Skeletal muscle cell (primary cell): ENCODE results near the gene TCF25.
"Not testable (repeated sequence)": the region's sequence is repeated elsewhere in the genome, so short reads cannot be mapped to it uniquely, and the experiment has no call there.

Source experiments
- DNase-seq: peaks from one replicate; pipeline ENCODE4 v3.0.0-alpha.2; 2010; ENCODE audit warnings: low read depth
- H3K4me3 ChIP-seq: 2 replicates; pipeline ENCODE4 v1.5.1; 2011; ENCODE audit warnings: low read depth, mild to moderate bottlenecking, control low read depth, low read length, moderate library complexity

Gene TCF25

DNA sequence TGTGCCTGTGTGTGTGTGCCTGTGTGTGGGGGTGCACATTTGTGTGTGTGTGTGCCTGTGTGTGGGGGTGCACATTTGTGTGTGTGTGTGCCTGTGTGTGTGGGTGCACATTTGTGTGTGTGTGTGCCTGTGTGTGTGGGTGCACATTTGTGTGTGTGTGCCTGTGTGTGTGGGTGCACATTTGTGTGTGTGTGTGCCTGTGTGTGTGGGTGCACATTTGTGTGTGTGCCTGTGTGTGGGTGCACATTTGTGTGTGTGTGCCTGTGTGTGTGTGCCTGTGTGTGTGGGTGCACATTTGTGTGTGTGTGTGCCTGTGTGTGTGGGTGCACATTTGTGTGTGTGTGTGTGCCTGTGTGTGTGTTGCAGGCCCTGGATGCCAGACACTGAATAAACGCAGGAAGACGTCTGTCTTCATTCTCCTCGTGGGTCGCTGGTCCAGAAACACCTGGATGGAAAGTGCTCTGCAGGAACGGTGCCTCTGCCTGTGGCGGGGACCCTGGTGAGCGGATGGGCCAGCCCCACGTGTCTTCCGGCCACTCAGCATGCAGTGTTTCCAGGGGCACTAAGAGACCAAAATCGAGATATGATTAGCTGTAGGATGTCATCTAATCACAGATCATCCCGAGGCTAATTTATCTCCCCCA is 41.4 kb downstream of the TCF25 start:
- H3K4me3 ChIP-seq, DNase-seq: not testable (repeated sequence)

DNA sequence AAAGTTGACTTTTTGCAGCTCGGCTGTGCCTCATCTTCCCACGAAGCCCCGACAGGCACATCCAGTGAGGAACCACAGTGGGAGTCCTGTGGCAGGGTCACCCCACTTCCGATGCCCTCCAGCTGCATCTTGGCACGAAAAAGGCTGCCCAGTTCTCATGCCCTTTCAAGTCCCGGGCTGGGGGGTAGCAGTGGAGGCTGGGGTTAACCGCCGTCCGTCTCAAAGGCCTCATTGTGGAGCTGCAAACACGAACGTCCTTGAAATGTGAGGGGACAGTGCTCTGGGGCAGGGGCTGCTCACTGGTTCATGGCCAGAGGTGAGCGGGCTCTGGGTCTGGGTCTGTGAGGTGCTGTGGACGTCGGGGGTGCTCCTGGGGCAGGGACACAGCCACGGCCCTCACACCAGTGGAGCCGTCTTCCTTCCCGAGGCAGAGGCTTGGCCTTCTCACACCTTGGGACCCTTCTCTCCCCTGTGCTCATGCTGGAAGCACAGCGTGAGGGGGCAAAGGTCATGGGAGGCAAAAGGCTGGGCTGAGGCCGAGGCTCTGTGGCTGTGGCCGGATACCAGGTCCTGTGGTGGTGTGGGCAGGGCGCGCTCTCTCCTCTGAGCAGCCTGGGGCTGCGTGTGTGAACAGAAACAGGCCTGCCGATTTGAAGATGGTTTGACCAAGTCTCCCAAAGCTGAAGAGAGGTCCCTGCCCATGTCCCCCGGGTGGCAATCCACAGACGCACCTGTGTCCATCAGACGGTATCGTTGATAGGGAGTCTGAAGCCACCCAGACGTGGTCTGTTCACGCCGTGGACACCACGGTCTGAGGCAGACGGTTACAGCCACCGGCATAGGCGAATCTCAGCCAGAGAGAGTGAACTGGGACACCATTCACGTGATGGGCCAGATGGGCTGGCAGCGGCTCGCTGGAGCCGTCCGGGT is 42.2 kb downstream of the TCF25 start:
- no peak for DNase-seq

DNA sequence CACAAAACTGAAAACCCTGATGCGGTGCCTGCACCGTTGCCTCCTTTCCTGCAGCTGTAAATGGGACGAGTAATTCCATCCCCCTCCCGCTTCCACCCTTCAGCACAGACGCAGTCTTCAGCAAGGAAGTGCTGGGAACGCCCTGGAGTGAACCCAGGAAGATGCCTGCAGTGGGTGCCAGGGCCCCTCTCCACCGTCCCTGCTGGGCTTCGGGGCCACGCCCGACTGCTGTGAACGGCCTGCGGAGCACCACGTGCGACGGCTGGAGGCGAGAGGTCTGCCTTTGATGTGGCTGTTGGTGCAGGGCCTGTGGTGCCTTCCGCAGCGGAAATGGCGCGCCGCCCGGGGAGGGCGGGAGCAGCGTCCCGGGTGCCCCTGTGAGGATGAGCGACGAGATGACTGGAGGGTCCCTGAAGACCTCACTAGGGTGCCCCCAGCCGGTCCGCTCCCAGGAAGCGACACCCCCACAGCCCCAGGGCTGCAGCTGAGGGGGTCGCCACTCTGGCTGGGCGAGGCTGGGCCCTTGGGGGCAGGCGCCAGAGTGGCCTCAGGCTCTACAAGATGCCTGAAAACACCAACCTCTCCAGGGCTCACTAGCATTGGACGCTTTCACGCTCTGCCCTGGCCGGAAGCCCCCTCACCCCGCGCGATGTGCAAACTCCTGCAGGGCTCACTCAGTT is 44.5 kb downstream of the TCF25 start:
- H3K4me3 ChIP-seq, result peak overlapping the region; percentile 48
- peak; percentile 78 for DNase-seq

More for the DNA sequence above, 42.2 kb downstream of the TCF25 start:
- H3K4me3 ChIP-seq, result no peak overlapping the region

DNA sequence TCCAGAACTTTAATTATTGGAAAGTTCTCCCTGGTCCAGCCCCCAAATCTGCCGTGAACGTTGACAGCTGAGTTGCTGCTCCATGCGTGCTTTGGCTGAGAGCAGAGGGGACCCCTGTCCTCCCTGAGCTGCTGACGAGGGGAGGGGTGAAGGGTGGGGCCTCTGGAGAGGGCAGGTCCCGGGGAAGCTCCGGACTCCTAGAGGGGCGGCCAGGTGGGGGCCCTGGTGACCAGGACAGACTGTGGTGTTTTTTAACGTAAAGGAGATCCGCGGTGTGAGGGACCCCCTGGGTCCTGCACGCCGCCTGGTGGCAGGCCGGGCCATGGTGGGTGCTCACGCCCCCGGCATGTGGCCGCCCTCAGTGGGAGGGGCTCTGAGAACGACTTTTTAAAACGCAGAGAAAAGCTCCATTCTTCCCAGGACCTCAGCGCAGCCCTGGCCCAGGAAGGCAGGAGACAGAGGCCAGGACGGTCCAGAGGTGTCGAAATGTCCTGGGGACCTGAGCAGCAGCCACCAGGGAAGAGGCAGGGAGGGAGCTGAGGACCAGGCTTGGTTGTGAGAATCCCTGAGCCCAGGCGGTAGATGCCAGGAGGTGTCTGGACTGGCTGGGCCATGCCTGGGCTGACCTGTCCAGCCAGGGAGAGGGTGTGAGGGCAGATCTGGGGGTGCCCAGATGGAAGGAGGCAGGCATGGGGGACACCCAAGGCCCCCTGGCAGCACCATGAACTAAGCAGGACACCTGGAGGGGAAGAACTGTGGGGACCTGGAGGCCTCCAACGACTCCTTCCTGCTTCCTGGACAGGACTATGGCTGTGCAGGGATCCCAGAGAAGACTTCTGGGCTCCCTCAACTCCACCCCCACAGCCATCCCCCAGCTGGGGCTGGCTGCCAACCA is 45.3 kb downstream of the TCF25 start, which contains the start of gene MC1R:
TSS of gene MC1R (plus strand) at position 410 of the 895 bp plus-strand sequence. CDS start at position 807, 397 bp downstream.
- H3K4me3 ChIP-seq, result peak within 1 kb of the TSS; percentile 48
- no peak for DNase-seq

DNA sequence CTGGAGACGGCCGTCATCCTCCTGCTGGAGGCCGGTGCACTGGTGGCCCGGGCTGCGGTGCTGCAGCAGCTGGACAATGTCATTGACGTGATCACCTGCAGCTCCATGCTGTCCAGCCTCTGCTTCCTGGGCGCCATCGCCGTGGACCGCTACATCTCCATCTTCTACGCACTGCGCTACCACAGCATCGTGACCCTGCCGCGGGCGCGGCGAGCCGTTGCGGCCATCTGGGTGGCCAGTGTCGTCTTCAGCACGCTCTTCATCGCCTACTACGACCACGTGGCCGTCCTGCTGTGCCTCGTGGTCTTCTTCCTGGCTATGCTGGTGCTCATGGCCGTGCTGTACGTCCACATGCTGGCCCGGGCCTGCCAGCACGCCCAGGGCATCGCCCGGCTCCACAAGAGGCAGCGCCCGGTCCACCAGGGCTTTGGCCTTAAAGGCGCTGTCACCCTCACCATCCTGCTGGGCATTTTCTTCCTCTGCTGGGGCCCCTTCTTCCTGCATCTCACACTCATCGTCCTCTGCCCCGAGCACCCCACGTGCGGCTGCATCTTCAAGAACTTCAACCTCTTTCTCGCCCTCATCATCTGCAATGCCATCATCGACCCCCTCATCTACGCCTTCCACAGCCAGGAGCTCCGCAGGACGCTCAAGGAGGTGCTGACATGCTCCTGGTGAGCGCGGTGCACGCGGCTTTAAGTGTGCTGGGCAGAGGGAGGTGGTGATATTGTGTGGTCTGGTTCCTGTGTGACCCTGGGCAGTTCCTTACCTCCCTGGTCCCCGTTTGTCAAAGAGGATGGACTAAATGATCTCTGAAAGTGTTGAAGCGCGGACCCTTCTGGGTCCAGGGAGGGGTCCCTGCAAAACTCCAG is 46.4 kb downstream of the TCF25 start:
- DNase-seq, result no peak
- no peak overlapping the region for H3K4me3 ChIP-seq

DNA sequence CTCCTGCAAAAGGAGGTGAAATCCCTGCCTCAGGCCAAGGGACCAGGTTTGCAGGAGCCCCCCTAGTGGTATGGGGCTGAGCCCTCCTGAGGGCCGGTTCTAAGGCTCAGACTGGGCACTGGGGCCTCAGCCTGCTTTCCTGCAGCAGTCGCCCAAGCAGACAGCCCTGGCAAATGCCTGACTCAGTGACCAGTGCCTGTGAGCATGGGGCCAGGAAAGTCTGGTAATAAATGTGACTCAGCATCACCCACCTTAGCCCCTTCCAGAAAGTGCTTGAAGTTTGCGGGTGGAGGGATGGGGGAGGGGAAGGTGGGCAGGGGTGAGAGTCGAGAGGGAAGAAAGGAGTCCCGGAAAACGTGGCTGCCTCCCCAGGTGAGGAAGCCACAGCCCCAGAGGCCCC is 47.3 kb downstream of the TCF25 start:
- DNase-seq, result no peak

DNA sequence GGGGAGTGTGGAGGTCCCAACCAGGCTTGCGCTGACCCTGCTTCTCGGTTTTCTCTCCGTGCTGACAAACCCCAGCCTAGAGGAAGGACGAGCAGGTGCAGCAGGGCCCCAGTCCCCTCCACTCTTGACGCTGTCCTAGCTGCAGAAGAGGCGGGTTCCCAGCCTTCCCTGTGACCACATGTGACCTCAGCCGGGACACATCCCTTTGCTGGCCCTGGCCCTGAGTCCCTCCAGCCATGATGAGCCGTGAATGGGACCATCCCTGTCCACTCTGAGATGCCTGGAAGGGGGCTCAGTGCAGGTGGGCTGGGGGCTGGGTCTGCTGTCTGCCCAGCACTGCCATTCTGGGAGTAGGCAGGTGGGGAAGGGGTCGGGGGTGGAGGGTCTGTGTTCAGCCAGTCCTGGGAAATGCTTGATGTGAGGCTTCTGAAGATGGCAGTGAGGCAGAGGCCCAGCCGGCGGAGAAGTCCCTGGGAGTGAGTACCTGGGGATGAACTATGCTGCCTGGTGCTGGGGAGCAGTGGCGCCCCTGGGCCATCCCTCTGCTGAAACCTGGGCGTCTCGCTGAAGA is 47.8 kb downstream of the TCF25 start:
- DNase-seq, result no peak
- peak overlapping the region; percentile 11 for H3K4me3 ChIP-seq

More for the DNA sequence above, 47.3 kb downstream of the TCF25 start:
- peak overlapping the region; percentile 11 for H3K4me3 ChIP-seq

DNA sequence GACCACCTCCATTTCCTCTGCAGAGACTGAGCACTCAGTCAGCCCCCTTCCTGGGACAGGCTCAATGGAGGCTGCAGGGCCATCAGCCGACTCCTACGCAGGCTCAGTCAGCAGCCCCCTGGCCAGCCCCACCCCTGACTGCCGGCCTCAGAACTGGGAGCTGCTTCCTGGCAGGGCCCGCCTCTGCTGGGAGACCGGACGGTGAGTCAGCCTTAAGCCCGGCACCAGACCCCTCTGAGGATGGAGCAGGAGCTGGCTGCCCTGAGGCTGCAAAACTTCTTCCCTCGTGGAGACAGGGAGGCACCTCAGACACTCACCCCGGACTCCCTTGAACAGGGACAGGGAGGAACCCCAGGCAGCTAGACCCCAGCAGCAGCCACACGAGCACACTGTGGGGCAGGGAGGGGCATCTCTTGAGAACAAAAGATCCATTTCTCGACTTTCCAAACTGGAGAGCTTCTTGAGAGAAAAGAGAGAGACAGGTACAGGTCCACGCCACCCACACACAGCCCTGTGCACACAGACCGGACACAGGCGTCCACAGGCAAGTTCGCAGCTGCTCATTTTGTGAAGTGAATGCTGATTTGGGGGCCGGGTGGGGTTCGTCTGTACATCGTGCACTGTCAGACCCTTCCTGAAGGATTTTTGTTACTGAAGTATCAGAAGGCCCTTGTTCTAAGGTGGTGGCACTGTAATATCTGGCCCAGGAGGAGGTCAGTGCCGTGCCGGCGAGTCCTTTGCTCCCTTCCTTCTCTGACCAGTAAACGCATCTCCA is 48.5 kb downstream of the TCF25 start:
- peak overlapping the region; percentile 91 for H3K4me3 ChIP-seq
- DNase-seq, result peak; percentile 85

DNA sequence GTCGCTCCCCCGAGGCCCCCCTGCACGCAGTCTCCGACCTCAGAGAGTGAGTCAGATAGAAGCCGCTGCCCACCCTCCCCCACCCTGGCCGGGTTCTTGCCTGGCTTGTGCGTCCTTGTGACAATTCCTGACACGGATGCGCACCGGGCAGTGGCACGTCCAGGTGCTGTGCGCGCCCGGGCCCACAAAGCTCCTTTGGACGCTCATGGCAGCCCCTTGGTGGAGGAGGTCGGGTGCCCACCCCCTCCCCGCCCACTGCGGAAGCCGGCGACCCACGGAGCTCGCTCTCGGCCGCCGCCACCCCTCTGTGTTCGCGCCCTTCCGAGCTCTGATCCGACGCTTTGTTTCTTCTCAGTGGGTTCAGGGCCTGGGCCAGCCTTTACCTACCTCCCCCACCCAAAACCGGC is 49.1 kb downstream of the TCF25 start:
- peak; percentile 76 for DNase-seq
- H3K4me3 ChIP-seq, result peak overlapping the region; percentile 91

DNA sequence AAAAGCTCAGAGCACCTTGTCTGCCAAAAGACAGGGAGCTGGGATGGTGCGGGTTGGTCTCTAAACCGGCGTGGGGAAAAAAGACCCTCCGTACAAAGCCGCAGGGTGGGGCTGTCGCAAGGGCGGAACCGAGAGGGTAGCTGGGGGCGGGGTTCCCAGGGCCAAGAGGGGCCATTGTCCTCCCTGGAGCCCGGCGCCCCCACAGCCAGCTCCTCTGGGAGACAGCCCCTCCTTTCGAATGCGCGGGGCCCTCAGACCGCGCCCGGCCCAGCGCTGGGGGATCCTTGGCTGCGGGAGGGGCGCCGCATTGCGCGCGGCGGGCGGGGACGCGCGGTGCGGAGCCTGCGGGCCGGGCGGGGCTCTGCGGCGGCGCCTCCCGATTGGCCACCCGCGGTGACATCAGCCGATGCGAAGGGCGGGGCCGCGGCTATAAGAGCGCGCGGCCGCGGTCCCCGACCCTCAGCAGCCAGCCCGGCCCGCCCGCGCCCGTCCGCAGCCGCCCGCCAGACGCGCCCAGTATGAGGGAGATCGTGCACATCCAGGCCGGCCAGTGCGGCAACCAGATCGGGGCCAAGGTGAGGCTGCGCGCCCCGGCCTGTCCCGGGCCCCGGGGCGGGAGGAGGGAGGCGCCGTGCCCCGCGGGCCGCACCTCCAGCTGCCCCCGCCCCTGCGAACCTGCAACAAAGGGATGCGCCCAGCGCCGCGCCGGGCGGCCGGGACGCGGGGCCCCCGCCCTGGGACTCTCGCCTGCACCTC is 49.7 kb downstream of the TCF25 start, which contains the start of gene TUBB3:
TSS of gene TUBB3 (plus strand) at position 459 of the 756 bp plus-strand sequence. CDS start at position 519, 60 bp downstream.
- DNase-seq, result peak; percentile 48
- peak within 1 kb of the TSS; percentile 91 for H3K4me3 ChIP-seq

DNA sequence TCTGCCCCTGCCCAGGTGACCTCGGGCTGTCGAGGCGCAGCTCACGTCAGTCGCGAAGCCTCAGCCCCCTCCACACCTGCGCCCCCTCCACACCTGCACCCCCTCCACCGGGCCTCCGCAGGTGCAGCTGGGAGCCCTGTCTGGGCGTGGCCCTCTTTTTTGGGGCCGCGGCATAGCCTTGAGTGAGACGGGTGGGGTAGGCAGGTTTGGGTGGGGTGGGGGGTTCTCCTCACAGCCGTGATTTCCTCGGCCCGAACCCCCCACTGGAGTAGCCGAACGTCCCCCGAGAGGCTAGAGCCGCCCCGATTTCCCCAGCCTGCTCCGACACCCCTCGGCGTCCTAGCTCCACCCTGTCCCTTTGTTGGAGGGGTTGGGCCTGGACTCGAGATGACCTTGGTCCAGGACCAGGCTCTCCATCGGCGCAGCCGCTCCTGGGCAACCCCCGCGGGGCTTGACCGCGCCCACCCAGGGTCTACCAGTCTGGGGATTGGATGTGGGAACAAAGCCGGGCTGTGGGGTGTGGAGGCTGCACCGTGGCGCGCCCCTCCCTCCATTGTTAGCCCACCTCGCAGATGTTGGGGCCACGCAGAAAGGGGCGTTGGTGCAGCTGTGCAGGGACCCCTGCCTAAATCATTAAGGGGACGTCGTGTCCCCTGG is 50.4 kb downstream of the TCF25 start:
- H3K4me3 ChIP-seq, result peak overlapping the region; percentile 91
- DNase-seq, result no peak

DNA sequence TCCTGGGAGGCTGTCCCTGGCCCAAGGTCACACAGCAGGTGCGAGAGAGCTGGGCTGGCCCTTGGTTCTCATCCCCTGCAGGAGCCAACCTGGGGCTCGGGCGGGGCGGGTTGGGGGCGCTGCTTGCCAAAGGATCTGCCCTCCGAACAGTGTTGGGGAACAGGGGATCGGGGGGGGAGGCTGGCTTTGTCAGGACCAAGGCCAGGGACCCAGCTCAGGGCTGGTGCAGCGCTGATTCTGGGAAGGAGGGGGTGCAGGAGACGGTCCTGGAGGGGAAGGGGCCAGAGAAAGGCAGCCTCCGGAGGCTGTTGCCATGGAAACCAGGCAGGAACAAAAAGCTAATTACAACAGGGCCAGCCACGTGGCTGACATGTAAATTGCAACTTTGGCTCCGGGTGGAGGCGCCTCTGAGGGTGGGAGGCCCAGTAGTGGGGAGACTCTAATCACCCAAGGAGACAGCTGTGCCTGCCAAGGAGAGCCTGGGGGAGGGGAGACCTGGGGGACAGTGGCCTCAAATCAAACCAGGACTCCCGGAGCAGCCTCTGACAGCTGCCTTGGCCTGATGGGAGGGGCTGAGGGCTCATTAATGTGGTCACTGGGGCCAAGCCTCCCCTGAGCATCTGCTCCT is 51.0 kb downstream of the TCF25 start:
- no peak for DNase-seq
- H3K4me3 ChIP-seq, result peak overlapping the region; percentile 91

DNA sequence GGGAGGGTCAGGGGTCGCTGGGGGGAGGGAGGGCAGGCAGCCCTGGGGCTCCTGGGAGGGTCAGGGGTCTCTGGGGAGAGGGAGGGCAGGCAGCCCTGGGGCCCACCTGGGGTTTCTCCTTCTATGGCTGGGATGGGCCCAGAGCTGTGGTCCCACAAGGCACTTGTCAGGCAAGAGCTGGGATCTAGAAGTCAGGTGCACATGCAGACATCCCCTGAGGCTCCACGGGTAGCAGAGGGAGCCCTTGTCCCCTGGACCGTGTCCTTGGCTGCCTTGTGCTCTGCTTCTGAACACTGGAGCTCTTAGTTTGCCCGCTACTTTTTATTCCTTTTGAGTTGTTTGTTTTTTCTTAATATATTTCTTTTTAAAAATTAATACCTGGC is 51.5 kb downstream of the TCF25 start:
- DNase-seq, result no peak
- H3K4me3 ChIP-seq, result peak overlapping the region; percentile 91

DNA sequence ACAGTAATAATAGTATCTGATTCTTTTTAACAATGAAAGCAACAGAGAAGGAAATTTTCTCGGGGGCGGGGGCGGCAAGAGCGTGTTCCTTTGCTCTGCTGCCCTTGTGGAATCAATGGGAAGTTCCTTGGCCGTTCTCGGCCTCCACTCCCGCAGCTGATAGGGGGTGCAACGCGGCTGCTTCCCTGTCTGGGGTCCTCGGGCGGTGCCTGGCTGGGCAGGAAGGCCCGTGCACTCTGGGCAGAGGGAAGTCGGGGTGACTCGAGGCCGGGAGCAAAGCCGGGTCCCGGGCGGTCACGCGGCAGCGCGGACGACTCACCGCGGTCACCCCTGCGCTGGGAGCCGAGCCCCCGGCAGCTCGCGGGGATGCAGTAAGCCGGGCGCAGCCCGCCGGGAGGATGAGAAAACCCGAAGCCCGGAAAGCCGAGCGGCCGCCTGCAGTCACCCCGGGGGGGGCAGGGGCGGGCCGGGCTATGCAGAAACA is 52.2 kb downstream of the TCF25 start:
- DNase-seq, result no peak
- H3K4me3 ChIP-seq, result peak overlapping the region; percentile 91

DNA sequence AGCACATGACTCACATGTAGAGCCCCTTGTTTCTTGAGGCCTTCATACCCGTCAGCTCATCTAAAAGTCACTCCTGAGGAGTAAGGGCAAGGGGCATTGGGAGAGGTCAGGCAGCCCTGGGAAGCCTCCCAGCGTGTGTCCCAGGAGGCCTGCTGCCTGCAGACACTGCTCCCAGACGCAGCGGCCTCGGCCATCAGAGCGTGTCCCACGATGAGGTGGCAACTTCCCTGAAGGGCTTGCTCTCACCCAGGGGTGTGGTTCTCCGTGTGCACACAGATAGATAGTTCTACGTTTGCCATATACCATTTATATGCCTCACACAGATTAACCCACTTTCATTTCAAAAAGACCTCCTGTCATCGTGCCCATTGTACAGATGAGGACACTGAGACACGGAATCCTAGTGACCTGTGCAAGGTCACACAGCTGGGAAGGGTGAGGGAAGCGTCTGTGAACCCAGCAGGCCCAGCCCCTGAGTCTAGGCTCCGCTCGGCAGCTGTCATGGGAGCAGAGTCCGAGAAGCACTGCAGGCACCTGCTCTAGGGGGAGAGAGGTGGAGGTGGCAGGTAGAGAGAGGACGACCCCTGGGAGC is 58.0 kb downstream of the TCF25 start:
- DNase-seq, result no peak
- no peak overlapping the region for H3K4me3 ChIP-seq
